SK-N-DZ (cell line): ENCODE data around the gene KLF3.
A peak's percentile ranks its signal among the peaks of the same experiment; 100 is the strongest.

Experiments
- DNase-seq: peaks from one replicate; pipeline ENCODE4 v3.0.0-alpha.2; 2015; ENCODE audit warnings: low spot score

KLF3 gene

DNA sequence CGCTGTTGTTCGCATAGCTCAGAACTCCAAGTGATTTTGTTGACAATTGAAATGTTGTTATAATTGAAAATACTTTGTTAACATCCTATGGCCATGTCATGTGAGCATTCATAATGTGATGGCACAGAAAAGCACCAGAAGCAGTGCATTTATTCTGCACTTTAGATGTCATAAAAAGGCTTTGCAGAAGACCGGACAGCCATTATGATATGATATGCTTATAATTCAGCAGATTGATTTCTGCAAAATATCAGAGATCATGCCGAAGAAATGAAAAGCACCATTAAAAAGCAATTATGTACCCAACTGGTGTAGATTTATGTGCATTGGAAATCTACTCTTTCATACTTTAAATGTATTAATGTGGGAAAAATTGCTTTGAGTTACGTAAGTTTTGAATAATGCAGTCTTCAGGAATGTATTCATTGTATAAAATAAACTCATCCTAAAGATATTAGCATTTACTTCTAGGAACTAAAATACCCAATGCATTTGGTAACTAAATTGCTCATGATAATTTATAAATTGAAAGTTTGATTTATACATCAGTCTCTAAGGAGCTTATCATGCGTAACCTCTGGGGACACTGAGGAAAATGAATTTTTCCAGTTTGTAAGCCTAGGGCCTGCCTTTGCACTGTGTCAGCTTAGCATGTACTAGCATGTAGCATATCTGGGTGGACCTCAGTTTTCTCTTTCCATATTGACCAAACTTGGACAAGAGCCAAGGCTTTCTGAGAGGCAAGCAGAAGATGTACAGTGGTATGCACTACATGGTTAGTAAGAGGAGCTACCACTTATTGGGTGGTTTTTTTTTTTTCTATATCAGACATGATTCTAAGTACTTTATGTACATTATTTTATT lies 75.2 kb downstream of the KLF3 start:
- DNase-seq, result no peak

GRCh38 chr4:38740303-38740702 lies 76.3 kb downstream of the KLF3 start:
- no peak for DNase-seq

- peak; percentile 15 for DNase-seq
Observed at GRCh38 chr4:38743866-38744265, 79.9 kb downstream of the KLF3 start.

DNA sequence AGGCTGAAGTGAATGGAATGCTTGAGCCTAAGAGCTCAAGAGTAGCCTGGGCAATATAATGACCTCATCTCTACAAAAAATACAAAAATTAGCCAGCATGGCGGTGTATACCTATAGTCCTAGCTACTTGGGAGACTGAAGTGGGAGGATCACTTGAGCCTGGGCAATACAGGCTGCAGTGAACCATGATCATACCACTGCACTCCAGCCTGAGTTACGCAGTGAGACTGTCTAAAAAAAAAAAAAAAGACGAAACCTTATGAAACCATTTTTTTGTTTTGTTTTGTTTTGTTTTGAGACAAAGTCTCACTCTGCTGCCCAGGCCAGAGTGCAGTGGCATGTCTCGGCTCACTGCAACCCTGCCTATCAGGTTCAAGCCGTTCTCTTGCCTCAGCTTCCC lies 81.9 kb downstream of the KLF3 start:
- no peak for DNase-seq

GRCh38 chr4:38747629-38748028 lies 83.6 kb downstream of the KLF3 start:
- DNase-seq, result no peak

- DNase-seq, result no peak
Observed at GRCh38 chr4:38749336-38749735, 85.3 kb downstream of the KLF3 start.
